Keratinocyte (primary cell): ENCODE measurements around the gene OR10T2. TPM values are rescaled to one million over a fixed set of nuclear protein-coding genes. Genes with fewer than 3 reads are reported as not detected.

Source experiments
- DNase-seq: peaks from one replicate; pipeline ENCODE4 v3.0.0-alpha.2; 2011; ENCODE audit warnings: low read depth, missing footprints, low spot score
- FAIRE-seq: peaks from 2 replicates; lab custom pipeline; 2011; peaks lifted over from hg19 to GRCh38; lab: Jason Lieb, UNC
- H2AFZ ChIP-seq: 2 replicates; pipeline ENCODE4 v1.6.0; 2012; ENCODE audit warnings: low read length, control low read depth, inconsistent platforms; ENCODE audit not compliant: control insufficient read depth
- H3K27ac ChIP-seq: 2 replicates; pipeline ENCODE4 v1.5.1; 2011; ENCODE audit warnings: low read length; ENCODE audit not compliant: control insufficient read depth, insufficient read depth
- H3K27me3 ChIP-seq: 3 replicates; pipeline ENCODE4 v1.6.0; 2011; ENCODE audit warnings: low read length; ENCODE audit not compliant: control insufficient read depth, insufficient read depth; ENCODE audit errors: extremely low read depth
- H3K36me3 ChIP-seq, 2 experiments: 2 replicates in 1 of 2; 3 replicates in 1 of 2; pipeline ENCODE4 v1.5.1; 2011; ENCODE audit warnings: low read length in 2 of 2, mild to moderate bottlenecking in 1 of 2; ENCODE audit not compliant: control insufficient read depth in 2 of 2, insufficient read depth in 2 of 2; ENCODE audit errors: extremely low read depth in 1 of 2
- H3K4me1 ChIP-seq: 3 replicates; pipeline ENCODE4 v1.5.1; 2011; ENCODE audit warnings: low read length; ENCODE audit not compliant: control insufficient read depth, insufficient read depth; ENCODE audit errors: extremely low read depth
- H3K4me2 ChIP-seq: 3 replicates; pipeline ENCODE4 v1.6.0; 2011; ENCODE audit warnings: low read depth, low read length; ENCODE audit not compliant: control insufficient read depth, insufficient read depth; ENCODE audit errors: extremely low read depth
- H3K4me3 ChIP-seq, 3 experiments: fragments of 200-600 bp in 1 of 3; sonication (generic) in 1 of 3; 2 replicates in 2 of 3; 3 replicates in 1 of 3; pipeline ENCODE4 v1.5.1; 2011 to 2016; ENCODE audit warnings: low read length in 3 of 3, mild to moderate bottlenecking in 3 of 3, control low read depth in 2 of 3, inconsistent platforms in 1 of 3, low read depth in 1 of 3, mixed read lengths in 1 of 3, mixed run types in 1 of 3, moderate library complexity in 1 of 3; ENCODE audit not compliant: control insufficient read depth in 2 of 3, insufficient read depth in 2 of 3; ENCODE audit errors: extremely low read depth in 1 of 3
- H3K79me2 ChIP-seq: 2 replicates; pipeline ENCODE4 v1.6.0; 2012; ENCODE audit warnings: low read length; ENCODE audit not compliant: control insufficient read depth, insufficient read depth
- H3K9ac ChIP-seq: 3 replicates; pipeline ENCODE4 v1.6.0; 2011; ENCODE audit warnings: low read length; ENCODE audit not compliant: control insufficient read depth, insufficient read depth; ENCODE audit errors: extremely low read depth
- H3K9me1 ChIP-seq: 3 replicates; pipeline ENCODE4 v1.6.0; 2011; ENCODE audit warnings: low read length; ENCODE audit not compliant: control insufficient read depth, insufficient read depth; ENCODE audit errors: extremely low read depth
- H3K9me3 ChIP-seq: 2 replicates; pipeline ENCODE4 v1.5.1; 2012; ENCODE audit warnings: low read depth, low read length; ENCODE audit not compliant: control insufficient read depth
- H4K20me1 ChIP-seq: 3 replicates; pipeline ENCODE4 v1.6.0; 2011; ENCODE audit warnings: low read length; ENCODE audit not compliant: control insufficient read depth, insufficient read depth; ENCODE audit errors: extremely low read depth
- CTCF ChIP-seq, 3 experiments: IDR thresholded peaks in 1 of 3; conservative IDR thresholded peaks in 1 of 3; optimal IDR thresholded peaks in 1 of 3; 2 replicates in 2 of 3; 3 replicates in 1 of 3; pipeline versions ENCODE3 to v1.5.1; 2011; ENCODE audit warnings: low read length in 3 of 3, mild to moderate bottlenecking in 3 of 3, moderate library complexity in 2 of 3, control low read depth in 1 of 3, inconsistent platforms in 1 of 3; ENCODE audit not compliant: insufficient read depth in 2 of 3; ENCODE audit errors: extremely low read depth in 1 of 3
- EZH2 ChIP-seq: IDR thresholded peaks from one replicate; pipeline ENCODE4 v1.6.1; 2012; ENCODE audit warnings: inconsistent platforms, mild to moderate bottlenecking, low read length, moderate library complexity
- dilution Hi-C: fragments of 300-500 bp; cut with MboI; formaldehyde crosslinking; loops from one replicate; pipeline ENCODE4 v1.7.0; 2020; ENCODE audit warnings: low sequenced_read_pairs; ENCODE audit not compliant: extremely low pct_ligation_motif_present
- polyA plus RNA-seq, 5 experiments: library from polyadenylated mRNA; depleted of rRNA in 3 of 5; stranded (reverse) in 3 of 5; stranded (forward) in 1 of 5; unstranded in 1 of 5; fragments of >200 nt; gene quantifications; 1 replicate in 1 of 5; 2 replicates in 3 of 5; 3 replicates in 1 of 5; pipeline versions ENCODE4 v1.2.1 to v1.2.3, GENCODE V29; 2011 to 2012; ENCODE audit warnings: missing spikeins in 2 of 5, low read depth in 1 of 5, low replicate concordance in 1 of 5

Gene OR10T2
- polyA plus RNA-seq, 1 donor (not counting 4 experiments of a cell fraction or from before 2014, with no cell fraction given) = not detected

GRCh38 chr1:158425027-158425426, 25.8 kb upstream of the OR10T2 start:
- Histone ChIP-seq H3K36me3 (no peaks in the 10 kb centered on the region), H3K4me2 (no peak overlapping the region), H4K20me1 (no peaks in the 10 kb centered on the region), H3K4me1 (no peaks in the 10 kb centered on the region), H3K27me3 (no peaks in the 10 kb centered on the region), H3K79me2 (no peaks in the 10 kb centered on the region), H3K9me1 (no peaks in the 10 kb centered on the region), H3K4me3 (no peak overlapping the region), H2AFZ (no peak overlapping the region), H3K9ac (no peak overlapping the region), H3K9me3 (no peaks in the 10 kb centered on the region), H3K27ac (no peak overlapping the region)
- dilution Hi-C loops = no loop called here
- no peak for DNase-seq
- no peak for TF ChIP-seq EZH2
- TF ChIP-seq CTCF (optimal IDR thresholded peaks at IDR 0.05 in 1 of 3, IDR thresholded peaks at IDR 0.05 in 1 of 3, conservative IDR thresholded peaks at IDR 0.05 in 1 of 3; ENCODE audit: extremely low read depth in 1 of 3, insufficient read depth in 2 of 3, low read length in 3 of 3) = no peak
- no peak for FAIRE-seq

- TF ChIP-seq CTCF (optimal IDR thresholded peaks at IDR 0.05 in 1 of 3, IDR thresholded peaks at IDR 0.05 in 1 of 3, conservative IDR thresholded peaks at IDR 0.05 in 1 of 3; ENCODE audit: extremely low read depth in 1 of 3, insufficient read depth in 2 of 3, low read length in 3 of 3) (no peak), EZH2 (no peak)
- FAIRE-seq (no peak), DNase-seq (no peak)
- Histone ChIP-seq H3K27me3 (no peaks in the 10 kb centered on the region), H3K4me1 (no peaks in the 10 kb centered on the region), H3K36me3 (no peaks in the 10 kb centered on the region), H3K27ac (no peak overlapping the region), H2AFZ (no peak overlapping the region), H3K9me3 (no peaks in the 10 kb centered on the region), H3K4me3 (no peak overlapping the region), H4K20me1 (no peaks in the 10 kb centered on the region), H3K9me1 (no peaks in the 10 kb centered on the region), H3K9ac (no peak overlapping the region), H3K4me2 (no peak overlapping the region), H3K79me2 (no peaks in the 10 kb centered on the region)
- dilution Hi-C loops = no loop called here
These were observed 22.9 kb upstream of the OR10T2 start for GRCh38 chr1:158422212-158422611.
